Calu3 (cell line): ENCODE results near the gene ABCG1. TPM values are rescaled to one million over a fixed set of nuclear protein-coding genes. Genes with fewer than 3 reads are reported as not detected.
A peak's percentile ranks its signal among the peaks of the same experiment; 100 is the strongest.

Experiments
- BruUV-seq: library from RNA; stranded (reverse); fragments of 400-500 nt; replicated peaks from 2 replicates; lab custom pipeline; 2021; lab: Mats Ljungman, UMichigan
- CTCF ChIA-PET: fragments of 300-600 bp; sonication (Branson Sonifier 250); formaldehyde crosslinking; loops from one replicate; lab custom pipeline; 2022; ENCODE audit warnings: antibody characterized with exemption; lab: Charles Lee
- DNase-seq: peaks from one replicate; pipeline ENCODE4 v3.0.0; 2022
- H3K27ac Mint-ChIP-seq: one replicate; pipeline ENCODE4 v1.8.0; 2022; ENCODE audit warnings: mixed read lengths; ENCODE audit not compliant: unreplicated experiment
- H3K27me3 Mint-ChIP-seq: one replicate; pipeline ENCODE4 v1.8.0; 2022; ENCODE audit warnings: mixed read lengths; ENCODE audit not compliant: unreplicated experiment
- H3K36me3 Mint-ChIP-seq: one replicate; pipeline ENCODE4 v1.8.0; 2022; ENCODE audit warnings: mild to moderate bottlenecking, moderate library complexity, mixed read lengths; ENCODE audit not compliant: insufficient read depth, unreplicated experiment
- H3K4me1 Mint-ChIP-seq: one replicate; pipeline ENCODE4 v1.8.0; 2022; ENCODE audit warnings: mild to moderate bottlenecking, low read depth, mixed read lengths; ENCODE audit not compliant: unreplicated experiment
- H3K4me3 Mint-ChIP-seq: one replicate; pipeline ENCODE4 v1.8.0; 2022; ENCODE audit warnings: mild to moderate bottlenecking, low read depth, moderate library complexity, mixed read lengths; ENCODE audit not compliant: unreplicated experiment
- H3K9me3 Mint-ChIP-seq: one replicate; pipeline ENCODE4 v1.8.0; 2022; ENCODE audit warnings: low read depth, mixed read lengths; ENCODE audit not compliant: unreplicated experiment
- intact Hi-C: fragments of 100-400 bp; cut with micrococcal nuclease; formaldehyde crosslinking; loops from one replicate; pipeline ENCODE4 v1.10.0; 2022; ENCODE audit not compliant: unreplicated experiment
- total RNA-seq: library from RNA; stranded (reverse); gene quantifications from 2 replicates; pipeline ENCODE4 v1.2.3, GENCODE V29; 2022
- TF ChIP-seq, protein P1 (sequence below): fragments of 200-600 bp; IDR thresholded peaks from one replicate; pipeline ENCODE4 v1.8.0; 2022; ENCODE audit warnings: antibody characterized with exemption; ENCODE audit not compliant: unreplicated experiment

Gene ABCG1
- total RNA-seq, 1 experiment from 2014 or later, result 0.19 TPM

DNA sequence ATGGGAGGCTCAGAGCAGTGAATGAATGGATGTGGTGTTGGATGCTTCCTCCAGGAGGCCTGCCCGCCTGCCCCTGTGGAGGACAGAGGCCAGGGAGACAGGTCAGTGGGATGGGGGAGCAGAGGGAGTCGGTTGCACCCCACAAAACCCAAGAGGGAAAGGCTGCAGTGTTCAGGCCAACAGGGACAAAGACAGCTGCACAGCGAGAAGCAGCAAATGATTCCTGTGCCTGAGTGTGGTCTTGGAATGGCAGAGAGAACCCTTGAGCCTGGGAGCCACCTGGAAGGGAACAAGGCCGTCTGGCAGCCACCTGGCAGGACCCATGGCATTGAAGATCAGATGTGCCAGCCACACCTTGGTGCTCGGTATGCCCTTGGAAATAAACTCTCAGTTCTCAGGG, 88.2 kb downstream of the ABCG1 start:
- peaks cover 6% of the 10 kb centered on the region for H3K4me1 Mint-ChIP-seq
- intact Hi-C loops, result no loop called here
- CTCF ChIA-PET, result no interaction called here
- peaks cover 49% of the 10 kb centered on the region for H3K27me3 Mint-ChIP-seq
- H3K27ac Mint-ChIP-seq, result no peak overlapping the region
- H3K9me3 Mint-ChIP-seq, result no peaks in the 10 kb centered on the region
- H3K4me3 Mint-ChIP-seq, result no peak overlapping the region
- no peaks in the 10 kb centered on the region for H3K36me3 Mint-ChIP-seq
- DNase-seq, result no peak
- TF ChIP-seq, protein P1, sequence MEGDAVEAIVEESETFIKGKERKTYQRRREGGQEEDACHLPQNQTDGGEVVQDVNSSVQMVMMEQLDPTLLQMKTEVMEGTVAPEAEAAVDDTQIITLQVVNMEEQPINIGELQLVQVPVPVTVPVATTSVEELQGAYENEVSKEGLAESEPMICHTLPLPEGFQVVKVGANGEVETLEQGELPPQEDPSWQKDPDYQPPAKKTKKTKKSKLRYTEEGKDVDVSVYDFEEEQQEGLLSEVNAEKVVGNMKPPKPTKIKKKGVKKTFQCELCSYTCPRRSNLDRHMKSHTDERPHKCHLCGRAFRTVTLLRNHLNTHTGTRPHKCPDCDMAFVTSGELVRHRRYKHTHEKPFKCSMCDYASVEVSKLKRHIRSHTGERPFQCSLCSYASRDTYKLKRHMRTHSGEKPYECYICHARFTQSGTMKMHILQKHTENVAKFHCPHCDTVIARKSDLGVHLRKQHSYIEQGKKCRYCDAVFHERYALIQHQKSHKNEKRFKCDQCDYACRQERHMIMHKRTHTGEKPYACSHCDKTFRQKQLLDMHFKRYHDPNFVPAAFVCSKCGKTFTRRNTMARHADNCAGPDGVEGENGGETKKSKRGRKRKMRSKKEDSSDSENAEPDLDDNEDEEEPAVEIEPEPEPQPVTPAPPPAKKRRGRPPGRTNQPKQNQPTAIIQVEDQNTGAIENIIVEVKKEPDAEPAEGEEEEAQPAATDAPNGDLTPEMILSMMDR, result no peak
- BruUV-seq, result no TSS peak

DNA sequence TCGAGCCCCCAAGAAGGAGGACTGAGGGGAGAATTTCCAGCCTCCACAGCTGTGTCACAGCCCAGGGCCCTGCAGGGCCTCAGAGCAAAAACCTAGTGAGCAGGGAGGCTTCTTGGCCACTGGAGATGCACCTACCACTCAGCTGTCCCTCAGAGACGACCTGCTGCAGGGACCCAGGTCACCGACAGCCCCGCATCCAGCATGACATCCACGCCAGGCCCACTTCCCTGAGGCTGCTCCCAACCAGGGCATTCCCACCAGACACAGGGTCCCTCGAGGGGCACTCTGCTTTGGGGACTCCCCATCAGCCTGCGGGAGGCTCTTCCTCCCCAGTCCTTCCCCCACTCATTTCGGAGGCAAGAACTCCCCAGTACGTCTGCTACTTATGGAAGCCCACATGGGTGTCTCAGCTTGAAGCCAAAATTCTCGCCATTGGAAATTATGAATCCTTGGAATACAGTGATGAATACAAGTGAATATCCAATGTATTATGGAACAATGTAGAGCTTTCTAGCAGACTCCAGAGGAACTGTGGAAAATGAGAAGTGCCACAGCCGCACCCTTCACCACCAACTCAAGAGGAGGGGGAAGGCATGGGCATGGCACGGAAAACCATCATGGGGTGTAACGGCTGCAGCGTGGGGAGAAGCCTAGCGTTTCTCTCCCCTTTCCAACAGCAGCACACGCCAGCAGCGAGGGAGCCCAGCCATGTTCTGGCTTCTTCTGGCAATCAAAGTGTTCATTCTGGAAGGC, 89.4 kb downstream of the ABCG1 start:
- H3K36me3 Mint-ChIP-seq, result no peaks in the 10 kb centered on the region
- CTCF ChIA-PET, result interaction anchor here (0.6 to 1.2 kb wide), 2 partner anchors 55 to 144 kb away, joined by 3 to 4 read pairs; no protein-coding TSS in a partner anchor
- BruUV-seq, result no TSS peak
- peaks cover 6% of the 10 kb centered on the region for H3K4me1 Mint-ChIP-seq
- no peak for DNase-seq
- H3K9me3 Mint-ChIP-seq, result no peaks in the 10 kb centered on the region
- H3K27me3 Mint-ChIP-seq, result peaks cover 49% of the 10 kb centered on the region
- intact Hi-C loops, result no loop called here
- H3K4me3 Mint-ChIP-seq, result no peak overlapping the region
- no peak overlapping the region for H3K27ac Mint-ChIP-seq
- TF ChIP-seq, protein P1, result no peak

DNA sequence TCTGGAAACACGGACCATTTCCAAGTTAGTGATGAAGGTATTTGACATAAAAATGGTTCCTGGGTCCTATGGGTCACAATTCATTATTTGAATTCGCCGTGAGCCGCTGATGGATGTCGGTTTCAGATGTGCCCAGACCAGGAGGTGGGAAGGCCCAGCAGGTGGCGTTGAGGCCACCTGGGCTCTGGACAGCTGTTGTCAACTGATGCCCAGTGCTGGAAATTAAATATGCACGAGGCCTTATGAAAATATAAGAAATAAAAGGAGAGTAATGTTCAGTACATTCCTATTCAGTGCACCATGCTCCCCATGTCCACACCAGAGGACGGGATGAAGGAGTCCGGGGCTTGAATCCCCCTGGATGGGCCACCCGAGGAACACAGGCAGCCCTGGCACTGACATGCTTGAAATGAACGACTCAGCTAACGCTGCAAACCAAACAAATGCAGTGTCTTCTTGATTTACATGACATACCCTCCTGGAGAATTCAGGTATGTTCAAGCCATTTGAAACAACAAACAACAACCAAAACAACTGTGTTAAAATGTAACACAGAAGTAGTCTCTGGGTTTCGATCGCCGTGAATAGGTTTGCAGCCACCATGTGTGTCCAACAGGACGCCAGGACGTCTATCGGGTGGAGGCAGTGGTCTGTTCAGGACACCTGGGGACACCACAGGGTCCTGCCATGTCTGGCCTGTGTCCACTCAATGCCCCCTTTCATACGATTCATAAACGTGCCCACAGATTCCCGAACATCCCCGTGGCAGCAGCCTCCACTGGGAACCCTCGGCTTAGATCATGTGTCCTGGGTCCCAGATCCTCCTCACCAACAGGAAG, 90.2 kb downstream of the ABCG1 start:
- H3K27me3 Mint-ChIP-seq, result peaks cover 44% of the 10 kb centered on the region
- TF ChIP-seq, protein P1, result no peak
- H3K4me1 Mint-ChIP-seq, result peaks cover 6% of the 10 kb centered on the region
- no peak for DNase-seq
- H3K9me3 Mint-ChIP-seq, result no peaks in the 10 kb centered on the region
- H3K4me3 Mint-ChIP-seq, result no peak overlapping the region
- no TSS peak for BruUV-seq
- H3K36me3 Mint-ChIP-seq, result no peaks in the 10 kb centered on the region
- CTCF ChIA-PET, result interaction anchor here (0.6 to 1.2 kb wide), 9 partner anchors 10 to 391 kb away, joined by 3 to 10 read pairs (median 4); no protein-coding TSS in a partner anchor
- no peak overlapping the region for H3K27ac Mint-ChIP-seq
- intact Hi-C loops, result loop anchor here (1.0 kb wide), 1 partner anchor 141 kb away; no protein-coding TSS in a partner anchor

DNA sequence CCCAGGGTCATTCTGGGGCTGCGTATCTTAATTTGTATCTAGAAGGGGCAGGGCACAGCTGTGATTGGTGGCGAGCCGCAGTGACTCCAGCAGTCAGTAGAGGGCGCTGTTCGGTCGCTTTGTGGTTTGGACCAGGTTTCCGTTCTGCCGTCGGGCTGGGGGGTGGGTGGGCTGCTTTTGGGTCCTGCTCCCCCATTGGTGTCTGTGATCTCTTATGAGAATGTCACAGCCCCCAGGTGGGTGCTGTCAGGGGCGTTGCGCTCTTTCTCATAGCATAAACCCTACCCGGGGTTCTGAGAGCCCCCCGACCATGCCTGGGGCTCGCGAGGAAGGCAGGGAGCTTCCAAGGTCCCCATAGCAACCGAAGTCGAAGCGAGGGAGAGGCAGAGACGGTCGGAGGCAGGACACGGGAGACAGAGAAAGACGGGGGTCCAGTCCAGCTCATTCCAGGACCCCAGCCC, 90.8 kb downstream of the ABCG1 start:
- CTCF ChIA-PET, result interaction anchor here (0.6 to 1.2 kb wide), 9 partner anchors 9 to 391 kb away, joined by 3 to 10 read pairs (median 4); no protein-coding TSS in a partner anchor
- no peaks in the 10 kb centered on the region for H3K36me3 Mint-ChIP-seq
- H3K4me3 Mint-ChIP-seq, result no peak overlapping the region
- intact Hi-C loops, result loop anchor here (1.0 kb wide), 1 partner anchor 141 kb away; no protein-coding TSS in a partner anchor
- TF ChIP-seq, protein P1, result peak; percentile 62
- H3K27me3 Mint-ChIP-seq, result peaks cover 38% of the 10 kb centered on the region
- no peak overlapping the region for H3K27ac Mint-ChIP-seq
- H3K4me1 Mint-ChIP-seq, result peaks cover 6% of the 10 kb centered on the region
- DNase-seq, result peak; percentile 52
- no TSS peak for BruUV-seq
- H3K9me3 Mint-ChIP-seq, result no peaks in the 10 kb centered on the region
